HG03135 (cell line): ENCODE measurements around the gene SLC22A2.

ENCODE experiments used
- ATAC-seq: cut with Tn5 transposase; IDR thresholded peaks from one replicate; pipeline ENCODE4 v1.9.1; 2021; ENCODE audit warnings: mild to moderate bottlenecking, moderate library complexity; ENCODE audit not compliant: unreplicated experiment

SLC22A2 gene

GRCh38 chr6:160274871-160275510 lies 16.4 kb upstream of the SLC22A2 start:
- no peak for ATAC-seq

- no peak for ATAC-seq
Measured at GRCh38 chr6:160273750-160274149, 15.1 kb upstream of the SLC22A2 start.

GRCh38 chr6:160273196-160273595 lies 14.6 kb upstream of the SLC22A2 start:
- no peak for ATAC-seq

- ATAC-seq = no peak
Measured at GRCh38 chr6:160272707-160273106, 14.1 kb upstream of the SLC22A2 start.

GRCh38 chr6:160270347-160270746 lies 11.7 kb upstream of the SLC22A2 start:
- ATAC-seq = no peak

- ATAC-seq = no peak
Measured at GRCh38 chr6:160269771-160270170, 11.2 kb upstream of the SLC22A2 start.

- no peak for ATAC-seq
Measured at GRCh38 chr6:160269023-160269521, 10.5 kb upstream of the SLC22A2 start.

GRCh38 chr6:160267102-160267501 lies 8.5 kb upstream of the SLC22A2 start:
- ATAC-seq = no peak

- ATAC-seq = peak; percentile 81
Measured at GRCh38 chr6:160265869-160266476, 7.4 kb upstream of the SLC22A2 start.

- ATAC-seq = no peak
Measured at GRCh38 chr6:160264061-160264612, 5.5 kb upstream of the SLC22A2 start.

- ATAC-seq = no peak
Measured at GRCh38 chr6:160263196-160263939, 4.7 kb upstream of the SLC22A2 start.

- no peak for ATAC-seq
Measured at GRCh38 chr6:160261991-160262680, 3.5 kb upstream of the SLC22A2 start.

- no peak for ATAC-seq
Measured at GRCh38 chr6:160260803-160261450, 2.3 kb upstream of the SLC22A2 start.

- no peak for ATAC-seq
Measured at GRCh38 chr6:160260367-160260766, 1.7 kb upstream of the SLC22A2 start.

GRCh38 chr6:160259598-160259997 lies 977 bp upstream of the SLC22A2 start:
- no peak for ATAC-seq

- no peak for ATAC-seq
Measured at GRCh38 chr6:160259143-160259425, 463 bp upstream of the SLC22A2 start.

- ATAC-seq = no peak
Measured at GRCh38 chr6:160256445-160256844, 2.2 kb downstream of the SLC22A2 start.

GRCh38 chr6:160254467-160255312 lies 3.9 kb downstream of the SLC22A2 start:
- ATAC-seq = no peak

GRCh38 chr6:160253714-160254113 lies 4.9 kb downstream of the SLC22A2 start:
- ATAC-seq = no peak

- ATAC-seq = no peak
Measured at GRCh38 chr6:160253292-160253691, 5.3 kb downstream of the SLC22A2 start.
